GM12874 (cell line): ENCODE data around the gene FES.

ENCODE experiments used
- CTCF ChIP-seq: IDR thresholded peaks from 2 replicates; pipeline ENCODE4 v1.5.1; 2011; ENCODE audit warnings: low read depth, mild to moderate bottlenecking, control low read depth, low read length, moderate library complexity; ENCODE audit not compliant: insufficient read depth

FES gene

GRCh38 chr15:90907051-90907660 is 22.9 kb downstream of the FES start:
- TF ChIP-seq CTCF: no peak

GRCh38 chr15:90907838-90908507 is 23.7 kb downstream of the FES start:
- no peak for TF ChIP-seq CTCF

- no peak for TF ChIP-seq CTCF
Observed at GRCh38 chr15:90909976-90910375, 25.7 kb downstream of the FES start.

- no peak for TF ChIP-seq CTCF
Observed at GRCh38 chr15:90910441-90911301, 26.4 kb downstream of the FES start.

GRCh38 chr15:90911302-90911623 is 27.0 kb downstream of the FES start:
- no peak for TF ChIP-seq CTCF

- no peak for TF ChIP-seq CTCF
Observed at GRCh38 chr15:90911906-90912769, 27.8 kb downstream of the FES start.

GRCh38 chr15:90912770-90913075 is 28.4 kb downstream of the FES start:
- no peak for TF ChIP-seq CTCF
